ENCODE results near the gene TMEM204. TPM values are rescaled to one million over a fixed set of nuclear protein-coding genes. Genes with fewer than 3 reads are reported as not detected.

TMEM204 gene
- total RNA-seq, 1 donor from 2014 or later: 27.1 TPM

DNA sequence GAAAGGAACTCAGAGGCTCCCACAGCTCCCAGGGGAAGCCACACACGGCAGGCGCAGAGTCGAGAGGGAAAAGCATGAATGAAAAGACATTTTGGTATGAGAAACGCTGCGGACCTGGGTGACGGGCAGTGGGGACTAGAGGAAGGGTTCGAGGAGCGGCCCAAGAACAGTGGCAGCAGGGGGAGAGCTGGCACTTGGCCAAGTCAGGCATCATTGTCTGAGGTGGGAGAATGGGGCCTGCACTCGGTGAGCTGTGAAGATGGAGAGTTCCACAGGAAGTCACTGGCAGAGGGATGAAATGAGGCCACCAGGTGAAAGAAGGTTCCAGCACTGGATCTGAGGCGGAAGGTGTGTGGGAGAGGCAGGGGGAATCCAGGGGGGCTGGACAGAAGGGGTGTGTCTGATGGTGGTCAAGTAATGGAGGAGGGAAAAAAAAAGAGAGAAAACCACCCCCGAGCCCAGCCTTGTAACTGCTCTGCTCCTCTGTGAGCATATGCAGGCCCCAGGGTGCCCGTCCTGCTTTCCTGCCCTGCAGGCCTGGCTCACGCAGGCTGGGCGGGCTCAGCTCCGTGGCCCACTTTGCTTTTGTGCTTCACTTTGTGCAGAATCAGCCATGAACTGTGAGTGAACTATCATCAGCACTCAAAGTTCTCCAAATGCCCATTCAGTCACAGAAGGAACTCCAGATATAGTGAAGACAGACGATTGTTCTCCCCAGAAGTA, 31.8 kb downstream of the TMEM204 start:
- H3K36me3 ChIP-seq: peaks cover 12% of the 10 kb centered on the region
- H3K9me3 ChIP-seq (replicated peaks): no peaks in the 10 kb centered on the region
- H3K27me3 ChIP-seq (ENCODE audit: low read depth): no peaks in the 10 kb centered on the region
- TF ChIP-seq CTCF (IDR thresholded peaks at IDR 0.05; ENCODE audit: borderline replicate concordance): no peak
- no peak overlapping the region for H3K4me3 ChIP-seq
- H3K27ac ChIP-seq (replicated peaks): peak overlapping the region; percentile 15
- peaks cover 8% of the 10 kb centered on the region for H3K4me1 ChIP-seq
- no peak for DNase-seq
- intact Hi-C loops (cut with micrococcal nuclease): loop anchor here (10.0 kb wide), 1 partner anchor 70 kb away; the partner anchor contains the start of gene TELO2

- H3K27me3 ChIP-seq (ENCODE audit: low read depth): no peaks in the 10 kb centered on the region
- no peaks in the 10 kb centered on the region for H3K4me1 ChIP-seq
- H3K9me3 ChIP-seq (replicated peaks): no peaks in the 10 kb centered on the region
- intact Hi-C loops (cut with micrococcal nuclease): loop anchor here (10.0 kb wide), 1 partner anchor 73 kb away; the partner anchor contains the start of gene TELO2
- H3K4me3 ChIP-seq: no peak overlapping the region
- H3K27ac ChIP-seq (replicated peaks): no peak overlapping the region
- DNase-seq: no peak
- peaks cover 9% of the 10 kb centered on the region for H3K36me3 ChIP-seq
- no peak for TF ChIP-seq CTCF (IDR thresholded peaks at IDR 0.05; ENCODE audit: borderline replicate concordance)
Measured at GRCh38 chr16:1567988-1568387, 34.5 kb downstream of the TMEM204 start.

DNA sequence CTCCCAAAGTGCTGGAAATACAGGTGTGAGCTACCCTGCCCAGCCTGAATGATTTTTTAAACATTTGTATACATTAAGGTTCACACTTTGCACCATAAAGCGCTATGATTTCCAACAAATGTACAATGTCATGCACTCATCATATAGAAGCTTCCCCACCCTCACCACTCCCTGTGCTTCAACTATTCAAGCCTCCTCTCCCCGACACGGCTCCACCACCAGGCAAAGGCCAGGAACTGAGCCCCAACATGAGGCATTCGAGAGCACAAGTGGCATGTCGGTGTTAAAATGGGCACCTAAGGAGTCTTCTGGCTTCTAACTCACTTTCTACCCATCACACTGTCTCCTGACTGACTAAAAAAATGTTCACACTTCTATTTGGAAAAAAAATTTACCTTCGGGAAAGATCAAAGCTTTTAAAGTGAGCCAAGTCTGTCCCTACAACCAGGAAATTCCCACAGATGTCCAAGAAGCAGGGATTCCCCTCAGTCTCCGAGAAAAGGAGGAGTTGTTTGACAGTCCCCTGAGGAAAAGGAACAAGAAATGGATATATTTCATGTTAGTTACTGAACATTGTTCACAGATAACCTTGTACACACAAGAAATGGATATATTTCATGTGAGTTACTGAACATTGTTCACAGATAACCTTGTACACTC, 37.7 kb downstream of the TMEM204 start:
- Histone ChIP-seq H3K27ac (replicated peaks) (no peak overlapping the region), H3K36me3 (peaks cover 9% of the 10 kb centered on the region), H3K4me3 (no peak overlapping the region), H3K9me3 (replicated peaks) (no peaks in the 10 kb centered on the region), H3K27me3 (ENCODE audit: low read depth) (no peaks in the 10 kb centered on the region), H3K4me1 (no peaks in the 10 kb centered on the region)
- intact Hi-C loops (cut with micrococcal nuclease): no loop called here
- no peak for TF ChIP-seq CTCF (IDR thresholded peaks at IDR 0.05; ENCODE audit: borderline replicate concordance)
- DNase-seq: no peak

DNA sequence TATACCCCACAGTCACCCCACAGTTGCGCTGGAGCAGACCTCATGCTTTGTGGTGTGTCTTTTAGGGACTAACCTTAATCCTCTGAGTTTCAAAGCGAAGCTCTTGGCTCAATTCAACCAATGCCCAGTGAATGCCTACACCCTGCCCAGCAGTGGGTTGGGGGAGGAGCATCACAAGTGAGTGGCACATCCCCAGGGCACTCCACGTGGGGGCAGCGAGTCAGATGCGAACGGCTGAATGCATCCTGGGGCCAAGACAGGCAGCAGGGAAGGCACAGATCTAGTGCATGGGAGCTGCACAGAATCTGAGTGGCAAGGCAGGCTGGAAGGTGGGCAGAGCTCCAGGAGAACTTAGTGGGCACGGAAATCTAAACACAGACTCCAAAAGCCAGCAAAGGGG, 39.2 kb downstream of the TMEM204 start:
- no peak overlapping the region for H3K4me3 ChIP-seq
- H3K9me3 ChIP-seq (replicated peaks): no peaks in the 10 kb centered on the region
- intact Hi-C loops (cut with micrococcal nuclease): no loop called here
- no peak for TF ChIP-seq CTCF (IDR thresholded peaks at IDR 0.05; ENCODE audit: borderline replicate concordance)
- no peaks in the 10 kb centered on the region for H3K27me3 ChIP-seq (ENCODE audit: low read depth)
- no peak for DNase-seq
- no peaks in the 10 kb centered on the region for H3K4me1 ChIP-seq
- H3K27ac ChIP-seq (replicated peaks): no peak overlapping the region
- peaks cover 14% of the 10 kb centered on the region for H3K36me3 ChIP-seq

GRCh38 chr16:1573301-1573700, 39.8 kb downstream of the TMEM204 start:
- Histone ChIP-seq H3K9me3 (replicated peaks) (no peaks in the 10 kb centered on the region), H3K27ac (replicated peaks) (no peak overlapping the region), H3K4me1 (no peaks in the 10 kb centered on the region), H3K4me3 (no peak overlapping the region), H3K27me3 (ENCODE audit: low read depth) (no peaks in the 10 kb centered on the region), H3K36me3 (peaks cover 15% of the 10 kb centered on the region)
- intact Hi-C loops (cut with micrococcal nuclease): no loop called here
- no peak for TF ChIP-seq CTCF (IDR thresholded peaks at IDR 0.05; ENCODE audit: borderline replicate concordance)
- DNase-seq: no peak

All from left ventricle myocardium inferior (tissue), 1 donor.